Panc1 (cell line): ENCODE measurements around the gene MED13L.

Experiments
- CTCF ChIP-seq: fragments of 450-650 bp; IDR thresholded peaks from 2 replicates; pipeline ENCODE4 v1.5.1; 2017; ENCODE audit warnings: mild to moderate bottlenecking
- POLR2AphosphoS5 ChIP-seq: IDR thresholded peaks from 2 replicates; pipeline ENCODE4 v1.6.1; 2012; ENCODE audit warnings: mild to moderate bottlenecking, low read depth, low read length, moderate library complexity
- REST ChIP-seq, 2 experiments: IDR thresholded peaks; 2 replicates each; pipeline ENCODE4 v1.6.1; 2011 to 2012; ENCODE audit warnings: low read depth in 2 of 2, control low read depth in 1 of 2, low read length in 1 of 2, mild to moderate bottlenecking in 1 of 2, moderate library complexity in 1 of 2; ENCODE audit not compliant: insufficient read depth in 1 of 2
- SIN3A ChIP-seq: IDR thresholded peaks from 2 replicates; pipeline ENCODE4 v1.6.1; 2012; ENCODE audit warnings: low read depth, mild to moderate bottlenecking, low read length, moderate library complexity, borderline replicate concordance; ENCODE audit not compliant: insufficient read depth

GRCh38 chr12:116320791-116321217 is 43.3 kb upstream of the MED13L start:
- TF ChIP-seq REST (IDR thresholded peaks at IDR 0.05; ENCODE audit: insufficient read depth in 1 of 2, low read depth in 2 of 2, low read length in 1 of 2) (no peak), CTCF (no peak), POLR2AphosphoS5 (no peak), SIN3A (no peak)
